Measurements from ENCODE around the gene MARCHF3. TPM values are rescaled to one million over a fixed set of nuclear protein-coding genes. Genes with fewer than 3 reads are reported as not detected.
"Not testable (repeated sequence)": the region's sequence is repeated elsewhere in the genome, so short reads cannot be mapped to it uniquely, and the experiment has no call there.

MARCHF3 gene
- total RNA-seq, 2 experiments from 2014 or later: 1.1 to 1.5 TPM

GRCh38 chr5:126845470-126846070 lies 184.8 kb downstream of the MARCHF3 start:
- CTCF ChIA-PET: interaction anchor here (1.2 kb wide), 1 partner anchor 12 kb away, joined by 4 read pairs; no protein-coding TSS in a partner anchor
- POLR2A ChIA-PET: interaction anchor here (1.3 kb wide), 1 partner anchor 9 kb away, joined by 7 read pairs; no protein-coding TSS in a partner anchor
- Mint-ChIP-seq H3K4me1 (peaks cover 64% of the 10 kb centered on the region), H3K27ac (peak overlapping the region; percentile 91)
- not testable (repeated sequence) for H3K36me3 Mint-ChIP-seq (ENCODE audit: low read depth); H3K4me3 Mint-ChIP-seq; H3K27me3 Mint-ChIP-seq; H3K9me3 Mint-ChIP-seq
- DNase-seq: peak; percentile 80

- H3K9me3 Mint-ChIP-seq, CTCF ChIA-PET: not testable (repeated sequence)
- peak overlapping the region; percentile 73 for H3K27ac Mint-ChIP-seq
Observed at GRCh38 chr5:126843375-126843774, 187.0 kb downstream of the MARCHF3 start.

GRCh38 chr5:126839407-126839806 lies 191.0 kb downstream of the MARCHF3 start:
- Mint-ChIP-seq H3K4me1 (peaks cover 26% of the 10 kb centered on the region), H3K36me3 (ENCODE audit: low read depth) (peaks cover 36% of the 10 kb centered on the region)
- DNase-seq, CTCF ChIA-PET, H3K4me3 Mint-ChIP-seq, H3K27me3 Mint-ChIP-seq, H3K9me3 Mint-ChIP-seq, H3K27ac Mint-ChIP-seq, POLR2A ChIA-PET: not testable (repeated sequence)

More at GRCh38 chr5:126843375-126843774, 187.0 kb downstream of the MARCHF3 start:
- H3K4me3 Mint-ChIP-seq, DNase-seq, H3K27me3 Mint-ChIP-seq, POLR2A ChIA-PET: not testable (repeated sequence)
- Mint-ChIP-seq H3K4me1 (peaks cover 59% of the 10 kb centered on the region), H3K36me3 (ENCODE audit: low read depth) (peaks cover 12% of the 10 kb centered on the region)

GRCh38 chr5:126837906-126838539 lies 192.3 kb downstream of the MARCHF3 start:
- Mint-ChIP-seq H3K4me3 (no peak overlapping the region), H3K36me3 (ENCODE audit: low read depth) (peaks cover 49% of the 10 kb centered on the region), H3K27ac (no peak overlapping the region), H3K9me3 (no peaks in the 10 kb centered on the region), H3K4me1 (peaks cover 13% of the 10 kb centered on the region), H3K27me3 (no peaks in the 10 kb centered on the region)
- CTCF ChIA-PET: interaction anchor here (0.6 to 4.0 kb wide), 7 partner anchors 8 to 362 kb away, joined by 3 to 14 read pairs (median 3); no protein-coding TSS in a partner anchor
- POLR2A ChIA-PET: no interaction called here
- DNase-seq: no peak

GRCh38 chr5:126837242-126837641 lies 193.1 kb downstream of the MARCHF3 start:
- Mint-ChIP-seq H3K9me3 (no peaks in the 10 kb centered on the region), H3K36me3 (ENCODE audit: low read depth) (peaks cover 49% of the 10 kb centered on the region), H3K27me3 (no peaks in the 10 kb centered on the region), H3K27ac (no peak overlapping the region), H3K4me1 (peaks cover 11% of the 10 kb centered on the region), H3K4me3 (no peak overlapping the region)
- ChIA-PET POLR2A (no interaction called here), CTCF (interaction anchor here (0.8 to 4.0 kb wide), 6 partner anchors 8 to 361 kb away, joined by 3 to 14 read pairs (median 3); no protein-coding TSS in a partner anchor)
- no peak for DNase-seq

- no peak overlapping the region for H3K27ac Mint-ChIP-seq
- peaks cover 49% of the 10 kb centered on the region for H3K36me3 Mint-ChIP-seq (ENCODE audit: low read depth)
- DNase-seq: no peak
- no peaks in the 10 kb centered on the region for H3K9me3 Mint-ChIP-seq
- H3K27me3 Mint-ChIP-seq: no peaks in the 10 kb centered on the region
- H3K4me1 Mint-ChIP-seq: peaks cover 6% of the 10 kb centered on the region
- POLR2A ChIA-PET: no interaction called here
- no peak overlapping the region for H3K4me3 Mint-ChIP-seq
- CTCF ChIA-PET: interaction anchor here (0.8 to 4.0 kb wide), 4 partner anchors 7 to 361 kb away, joined by 3 to 14 read pairs (median 4); no protein-coding TSS in a partner anchor
Observed at GRCh38 chr5:126836778-126837177, 193.6 kb downstream of the MARCHF3 start.

GRCh38 chr5:126831156-126831555 lies 199.2 kb downstream of the MARCHF3 start:
- Mint-ChIP-seq H3K27me3 (no peaks in the 10 kb centered on the region), H3K27ac (no peak overlapping the region), H3K4me3 (no peak overlapping the region), H3K9me3 (no peaks in the 10 kb centered on the region), H3K4me1 (peaks cover 1% of the 10 kb centered on the region), H3K36me3 (ENCODE audit: low read depth) (peaks cover 67% of the 10 kb centered on the region)
- ChIA-PET CTCF (interaction anchor here (1.5 to 1.6 kb wide), 2 partner anchors 23 to 230 kb away, joined by 3 to 4 read pairs; partner anchors contain the start of gene PHAX), POLR2A (no interaction called here)
- no peak for DNase-seq

- no peak overlapping the region for H3K27ac Mint-ChIP-seq
- DNase-seq: no peak
- no peak overlapping the region for H3K4me3 Mint-ChIP-seq
- H3K36me3 Mint-ChIP-seq (ENCODE audit: low read depth): peaks cover 68% of the 10 kb centered on the region
- no peaks in the 10 kb centered on the region for H3K27me3 Mint-ChIP-seq
- POLR2A ChIA-PET: no interaction called here
- no peaks in the 10 kb centered on the region for H3K9me3 Mint-ChIP-seq
- CTCF ChIA-PET: interaction anchor here (0.9 to 2.1 kb wide), 5 partner anchors 8 to 229 kb away, joined by 3 to 5 read pairs (median 3); partner anchors contain the start of gene PHAX
- H3K4me1 Mint-ChIP-seq: peaks cover 1% of the 10 kb centered on the region
Observed at GRCh38 chr5:126830061-126830460, 200.3 kb downstream of the MARCHF3 start.

- H3K36me3 Mint-ChIP-seq (ENCODE audit: low read depth): peaks cover 67% of the 10 kb centered on the region
- no peaks in the 10 kb centered on the region for H3K9me3 Mint-ChIP-seq
- no peak overlapping the region for H3K4me3 Mint-ChIP-seq
- no peak overlapping the region for H3K27ac Mint-ChIP-seq
- no peak for DNase-seq
- CTCF ChIA-PET: interaction anchor here (0.9 to 2.1 kb wide), 3 partner anchors 9 to 51 kb away, joined by 3 to 5 read pairs (median 5); no protein-coding TSS in a partner anchor
- POLR2A ChIA-PET: no interaction called here
- no peaks in the 10 kb centered on the region for H3K27me3 Mint-ChIP-seq
- H3K4me1 Mint-ChIP-seq: no peaks in the 10 kb centered on the region
Observed at GRCh38 chr5:126829098-126829497, 201.3 kb downstream of the MARCHF3 start.

- Mint-ChIP-seq H3K4me1 (no peaks in the 10 kb centered on the region), H3K36me3 (ENCODE audit: low read depth) (peaks cover 71% of the 10 kb centered on the region)
- POLR2A ChIA-PET: no interaction called here
Observed at GRCh38 chr5:126826619-126827215, 203.6 kb downstream of the MARCHF3 start.

GRCh38 chr5:126819253-126819652 lies 211.1 kb downstream of the MARCHF3 start:
- Mint-ChIP-seq H3K4me1 (peaks cover 8% of the 10 kb centered on the region), H3K4me3 (no peak overlapping the region), H3K27me3 (no peaks in the 10 kb centered on the region), H3K36me3 (ENCODE audit: low read depth) (peaks cover 62% of the 10 kb centered on the region), H3K9me3 (no peaks in the 10 kb centered on the region), H3K27ac (no peak overlapping the region)
- ChIA-PET CTCF (no interaction called here), POLR2A (no interaction called here)
- DNase-seq: no peak

More at GRCh38 chr5:126826619-126827215, 203.6 kb downstream of the MARCHF3 start:
- Mint-ChIP-seq H3K27ac (no peak overlapping the region), H3K27me3 (no peaks in the 10 kb centered on the region), H3K4me3 (no peak overlapping the region), H3K9me3 (no peaks in the 10 kb centered on the region)
- CTCF ChIA-PET: interaction anchor here (1.0 to 2.0 kb wide), 4 partner anchors 10 to 32 kb away, joined by 3 to 14 read pairs (median 4); no protein-coding TSS in a partner anchor
- DNase-seq: no peak

- ChIA-PET CTCF (no interaction called here), POLR2A (no interaction called here)
- Mint-ChIP-seq H3K27me3 (no peaks in the 10 kb centered on the region), H3K36me3 (ENCODE audit: low read depth) (peaks cover 64% of the 10 kb centered on the region), H3K27ac (no peak overlapping the region), H3K4me1 (peaks cover 10% of the 10 kb centered on the region), H3K4me3 (no peak overlapping the region), H3K9me3 (no peaks in the 10 kb centered on the region)
- no peak for DNase-seq
Observed at GRCh38 chr5:126818736-126819135, 211.6 kb downstream of the MARCHF3 start.

Measured in activated CD4-positive, alpha-beta T cell treated with anti-CD3 and anti-CD28 coated beads, Interleukin-2, amount 10 ng/mL, durations not matched to agents 7 days and 5 days (primary cell).